Tibial nerve (tissue), 4 donors: Measurements from ENCODE around the gene RCC1. TPM values are rescaled to one million over a fixed set of nuclear protein-coding genes. Genes with fewer than 3 reads are reported as not detected.
"Not testable (repeated sequence)": the region's sequence is repeated elsewhere in the genome, so short reads cannot be mapped to it uniquely, and the experiment has no call there.

Experiments
- DNase-seq, 2 donors: peaks; one replicate each; pipeline ENCODE4 v3.0.0-alpha.2; 2019; ENCODE audit warnings: low spot score in 2 of 2
- H3K27ac ChIP-seq, 4 donors: fragments of 200-600 bp; sonication (generic) in 3 of 4; one replicate each; pipeline ENCODE4 v1.5.1; 2017 to 2019; ENCODE audit warnings: mild to moderate bottlenecking in 1 of 4
- H3K27me3 ChIP-seq, 2 donors: fragments of 200-600 bp; sonication (generic) in 1 of 2; one replicate each; pipeline versions ENCODE4 v1.5.1 to v1.6.0; 2017 to 2019
- H3K36me3 ChIP-seq, 3 donors: fragments of 200-600 bp; sonication (generic); one replicate each; pipeline ENCODE4 v1.5.1; 2018 to 2019
- H3K4me1 ChIP-seq, 4 donors: fragments of 200-600 bp; sonication (generic) in 3 of 4; one replicate each; pipeline ENCODE4 v1.5.1; 2017 to 2019
- H3K4me3 ChIP-seq, 4 donors: fragments of 200-600 bp; sonication (generic) in 3 of 4; one replicate each; pipeline ENCODE4 v1.5.1; 2017 to 2019; ENCODE audit warnings: mild to moderate bottlenecking in 1 of 4, moderate library complexity in 1 of 4
- H3K9me3 ChIP-seq, 4 donors: fragments of 200-600 bp; sonication (generic) in 3 of 4; one replicate each; pipeline ENCODE4 v1.5.1; 2017 to 2019
- CTCF ChIP-seq, 5 experiments: fragments of 200-600 bp in 3 of 5; fragments of 450-650 bp in 2 of 5; sonication (generic) in 3 of 5; IDR thresholded peaks; one replicate each; pipeline ENCODE4 v1.5.1; 2016 to 2019; ENCODE audit warnings: antibody characterized with exemption in 5 of 5, mild to moderate bottlenecking in 3 of 5, moderate library complexity in 2 of 5
- EP300 ChIP-seq, 2 donors: sonication (generic); formaldehyde crosslinking; IDR thresholded peaks; one replicate each; pipeline ENCODE4 v1.6.1; 2017; ENCODE audit warnings: antibody characterized with exemption in 2 of 2, mild to moderate bottlenecking in 1 of 2
- POLR2A ChIP-seq, 2 donors: fragments of 450-650 bp; IDR thresholded peaks; one replicate each; pipeline ENCODE4 v1.6.1; 2017; ENCODE audit warnings: antibody characterized with exemption in 2 of 2, mild to moderate bottlenecking in 2 of 2, moderate library complexity in 2 of 2
- WGBS, 2 donors: methylation state at CpG; one replicate each; pipeline ENCODE4 v1.1.5; 2018; 5-methylcytosine and 5-hydroxymethylcytosine counted together
- total RNA-seq, 4 donors: library from RNA; depleted of rRNA; stranded (reverse); fragments of >200 nt; gene quantifications; one replicate each; pipeline ENCODE4 v1.1.0, GENCODE V29; 2016

RCC1 gene
- total RNA-seq, 4 donors from 2014 or later = 13.5 to 36.9 (median 19.3) TPM

- no peak for TF ChIP-seq POLR2A (IDR thresholded peaks at IDR 0.05)
- TF ChIP-seq EP300 (IDR thresholded peaks at IDR 0.05) = no peak
- no peak for TF ChIP-seq CTCF (IDR thresholded peaks at IDR 0.05)
- no peaks in the 10 kb centered on the region for H3K4me1 ChIP-seq
Measured at GRCh38 chr1:28535180-28535579, 29.3 kb downstream of the RCC1 start.

GRCh38 chr1:28537457-28538199 lies 31.8 kb downstream of the RCC1 start:
- peaks cover 0 to 50% (median 0%) of the 10 kb centered on the region in 3 donors for H3K36me3 ChIP-seq
- no peak overlapping the region for H3K4me3 ChIP-seq
- H3K27me3 ChIP-seq = no peaks in the 10 kb centered on the region
- no peaks in the 10 kb centered on the region for H3K9me3 ChIP-seq
- H3K27ac ChIP-seq = no peak overlapping the region
- 87 to 88% methylated on average over 8 of the region's 8 CpGs for WGBS, 2 donors
- TF ChIP-seq EP300 (IDR thresholded peaks at IDR 0.05) = no peak
- H3K4me1 ChIP-seq = no peaks in the 10 kb centered on the region
- no peak for DNase-seq

More at GRCh38 chr1:28535180-28535579, 29.3 kb downstream of the RCC1 start:
- H3K4me3 ChIP-seq = no peak overlapping the region
- no peaks in the 10 kb centered on the region for H3K9me3 ChIP-seq
- no peak overlapping the region for H3K27ac ChIP-seq
- no peaks in the 10 kb centered on the region for H3K27me3 ChIP-seq
- whole genome bisulfite sequencing, 2 donors = 83 to 100% methylated on average over 6 of the region's 6 CpGs
- DNase-seq = no peak
- H3K36me3 ChIP-seq = peaks cover 0 to 74% (median 0%) of the 10 kb centered on the region in 3 donors

GRCh38 chr1:28538286-28538685 lies 32.4 kb downstream of the RCC1 start:
- Histone ChIP-seq H3K4me1 (no peaks in the 10 kb centered on the region), H3K4me3 (no peak overlapping the region), H3K36me3 (peaks cover 0 to 45% (median 0%) of the 10 kb centered on the region in 3 donors), H3K27me3 (no peaks in the 10 kb centered on the region), H3K27ac (no peak overlapping the region), H3K9me3 (no peaks in the 10 kb centered on the region)
- no peak for TF ChIP-seq CTCF (IDR thresholded peaks at IDR 0.05)
- TF ChIP-seq EP300 (IDR thresholded peaks at IDR 0.05) = no peak
- no peak for TF ChIP-seq POLR2A (IDR thresholded peaks at IDR 0.05)
- 85 to 88% methylated on average over 6 of the region's 6 CpGs for WGBS, 2 donors
- no peak for DNase-seq

- WGBS, 2 donors = 94 to 95% methylated on average over 7 of the region's 7 CpGs
- TF ChIP-seq CTCF (IDR thresholded peaks at IDR 0.05) (no peak), POLR2A (IDR thresholded peaks at IDR 0.05) (no peak), EP300 (IDR thresholded peaks at IDR 0.05) (no peak)
- Histone ChIP-seq H3K36me3 (peaks cover 0 to 29% (median 0%) of the 10 kb centered on the region in 3 donors), H3K4me1 (no peaks in the 10 kb centered on the region), H3K9me3 (no peaks in the 10 kb centered on the region), H3K27ac (no peak overlapping the region), H3K27me3 (no peaks in the 10 kb centered on the region), H3K4me3 (no peak overlapping the region)
- DNase-seq = no peak
Measured at GRCh38 chr1:28540651-28541050, 34.8 kb downstream of the RCC1 start.

GRCh38 chr1:28541414-28542015 lies 35.7 kb downstream of the RCC1 start:
- DNase-seq, H3K27ac ChIP-seq, H3K4me3 ChIP-seq, H3K27me3 ChIP-seq, H3K9me3 ChIP-seq, H3K4me1 ChIP-seq: not testable (repeated sequence)
- H3K36me3 ChIP-seq = peaks cover 0 to 21% (median 0%) of the 10 kb centered on the region in 3 donors
- WGBS, 2 donors = 92% methylated on average over 8 of the region's 8 CpGs

GRCh38 chr1:28545246-28545628 lies 39.4 kb downstream of the RCC1 start:
- no peak overlapping the region for H3K4me3 ChIP-seq
- no peak for DNase-seq
- TF ChIP-seq EP300 (IDR thresholded peaks at IDR 0.05) (no peak), CTCF (IDR thresholded peaks at IDR 0.05) (no peak), POLR2A (IDR thresholded peaks at IDR 0.05) (no peak)
- no peaks in the 10 kb centered on the region for H3K27me3 ChIP-seq
- H3K4me1 ChIP-seq = no peaks in the 10 kb centered on the region
- no peaks in the 10 kb centered on the region for H3K36me3 ChIP-seq
- no peaks in the 10 kb centered on the region for H3K9me3 ChIP-seq
- H3K27ac ChIP-seq = no peak overlapping the region
- 92 to 94% methylated on average over 4 of the region's 4 CpGs for WGBS, 2 donors
